ENCODE measurements around the gene F10.

Gene F10

DNA sequence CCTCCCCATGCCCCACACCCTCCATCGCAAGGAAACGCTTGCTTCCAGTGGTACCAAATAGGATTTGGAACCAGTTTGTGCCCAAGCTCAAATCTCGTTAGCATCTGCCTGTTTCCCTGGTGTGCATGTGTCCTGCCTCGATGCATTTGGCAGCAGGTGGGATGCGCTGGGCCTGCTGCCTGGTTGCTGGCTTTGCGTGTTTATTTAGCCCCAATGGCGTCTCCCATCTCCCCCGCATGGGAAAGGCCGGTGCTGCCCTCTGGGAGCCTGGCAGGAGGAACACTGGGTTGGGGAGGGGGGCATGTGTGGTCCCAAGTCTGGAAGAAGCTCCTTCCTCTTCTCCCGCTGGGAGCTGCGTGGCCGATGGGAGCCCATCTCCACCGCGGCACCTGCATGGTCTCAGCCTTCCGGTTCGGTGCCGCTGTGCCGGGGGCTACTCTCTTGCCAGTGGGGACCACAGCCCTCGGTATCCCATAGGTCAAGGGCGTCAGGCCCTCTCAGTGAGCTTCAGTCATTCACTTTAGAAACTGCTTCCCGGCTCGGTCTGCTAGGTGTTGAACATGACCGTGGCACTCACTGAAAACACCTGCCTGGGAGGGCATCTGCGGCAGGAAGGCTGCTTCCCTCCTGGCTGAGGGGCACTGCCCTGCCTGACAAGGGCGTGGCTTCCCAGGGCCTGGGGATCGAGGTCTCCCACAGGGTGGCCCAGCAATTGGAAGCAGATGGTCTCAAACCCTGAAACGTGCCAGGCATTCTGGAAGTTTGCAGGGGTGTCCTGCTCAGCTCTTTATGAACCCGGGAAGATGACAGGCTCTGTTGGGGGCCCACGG is 28.8 kb upstream of the F10 start:
- ChIA-PET CTCF (no interaction called here), POLR2A (no interaction called here)
- TF ChIP-seq CTBP1 (IDR thresholded peaks at IDR 0.05; ENCODE audit: borderline replicate concordance) (no peak), NFRKB (IDR thresholded peaks at IDR 0.05) (no peak), LEF1 (IDR thresholded peaks at IDR 0.05; ENCODE audit: borderline replicate concordance) (no peak), L3MBTL2 (conservative IDR thresholded peaks at IDR 0.05) (no peak), BHLHE40 (IDR thresholded peaks at IDR 0.05; ENCODE audit: borderline replicate concordance) (no peak), SUZ12 (IDR thresholded peaks at IDR 0.05) (no peak), ARNT (IDR thresholded peaks at IDR 0.05) (no peak), FOXM1 (IDR thresholded peaks at IDR 0.05; ENCODE audit: borderline replicate concordance) (no peak), FOXA1 (IDR thresholded peaks at IDR 0.05) (no peak), SP1 (IDR thresholded peaks at IDR 0.05) (no peak), ZNF384 (IDR thresholded peaks at IDR 0.05) (no peak), TARDBP (IDR thresholded peaks at IDR 0.05) (no peak), FOXK2 (IDR thresholded peaks at IDR 0.05) (no peak), HDGF (IDR thresholded peaks at IDR 0.05; ENCODE audit: borderline replicate concordance) (no peak), ELF4 (IDR thresholded peaks at IDR 0.05) (no peak)
- TF ChIP-seq, protein P1, sequence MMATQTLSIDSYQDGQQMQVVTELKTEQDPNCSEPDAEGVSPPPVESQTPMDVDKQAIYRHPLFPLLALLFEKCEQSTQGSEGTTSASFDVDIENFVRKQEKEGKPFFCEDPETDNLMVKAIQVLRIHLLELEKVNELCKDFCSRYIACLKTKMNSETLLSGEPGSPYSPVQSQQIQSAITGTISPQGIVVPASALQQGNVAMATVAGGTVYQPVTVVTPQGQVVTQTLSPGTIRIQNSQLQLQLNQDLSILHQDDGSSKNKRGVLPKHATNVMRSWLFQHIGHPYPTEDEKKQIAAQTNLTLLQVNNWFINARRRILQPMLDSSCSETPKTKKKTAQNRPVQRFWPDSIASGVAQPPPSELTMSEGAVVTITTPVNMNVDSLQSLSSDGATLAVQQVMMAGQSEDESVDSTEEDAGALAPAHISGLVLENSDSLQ (IDR thresholded peaks at IDR 0.05): no peak
- no peak for DNase-seq (ENCODE audit: extremely low spot score)

DNA sequence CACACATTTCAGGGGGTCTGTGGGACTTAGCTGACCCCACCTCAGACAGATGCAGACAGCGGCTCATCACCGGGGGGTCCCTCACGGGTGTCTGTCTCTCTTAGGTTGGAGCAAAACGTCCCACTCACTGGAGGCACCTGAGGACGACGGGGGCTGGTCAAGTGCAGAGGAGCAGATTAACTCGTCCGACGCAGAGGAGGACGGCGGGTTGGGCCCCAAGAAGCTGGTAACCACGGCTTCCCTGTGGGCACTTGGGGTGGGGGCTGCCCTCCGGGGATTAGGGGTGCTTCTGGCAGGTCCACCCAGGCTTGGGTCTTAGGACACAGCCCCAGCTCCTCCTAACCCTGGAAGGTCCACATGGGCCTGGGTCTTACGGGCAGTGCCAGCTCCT is 28.2 kb upstream of the F10 start:
- no peak for TF ChIP-seq ZNF384 (IDR thresholded peaks at IDR 0.05)
- TF ChIP-seq FOXM1 (IDR thresholded peaks at IDR 0.05; ENCODE audit: borderline replicate concordance): no peak
- TF ChIP-seq L3MBTL2 (conservative IDR thresholded peaks at IDR 0.05): no peak
- no peak for TF ChIP-seq SUZ12 (IDR thresholded peaks at IDR 0.05)
- TF ChIP-seq LEF1 (IDR thresholded peaks at IDR 0.05; ENCODE audit: borderline replicate concordance): no peak
- TF ChIP-seq HDGF (IDR thresholded peaks at IDR 0.05; ENCODE audit: borderline replicate concordance): no peak
- no peak for TF ChIP-seq FOXK2 (IDR thresholded peaks at IDR 0.05)
- TF ChIP-seq FOXA1 (IDR thresholded peaks at IDR 0.05): no peak
- no peak for TF ChIP-seq BHLHE40 (IDR thresholded peaks at IDR 0.05; ENCODE audit: borderline replicate concordance)
- TF ChIP-seq ARNT (IDR thresholded peaks at IDR 0.05): no peak
- no peak for TF ChIP-seq ELF4 (IDR thresholded peaks at IDR 0.05)
- TF ChIP-seq TARDBP (IDR thresholded peaks at IDR 0.05): no peak
- no peak for TF ChIP-seq CTBP1 (IDR thresholded peaks at IDR 0.05; ENCODE audit: borderline replicate concordance)
- TF ChIP-seq SP1 (IDR thresholded peaks at IDR 0.05): no peak
- TF ChIP-seq NFRKB (IDR thresholded peaks at IDR 0.05): no peak
- TF ChIP-seq, protein P1 (IDR thresholded peaks at IDR 0.05): no peak
- DNase-seq (ENCODE audit: extremely low spot score): no peak
- ChIA-PET CTCF (no interaction called here), POLR2A (no interaction called here)

DNA sequence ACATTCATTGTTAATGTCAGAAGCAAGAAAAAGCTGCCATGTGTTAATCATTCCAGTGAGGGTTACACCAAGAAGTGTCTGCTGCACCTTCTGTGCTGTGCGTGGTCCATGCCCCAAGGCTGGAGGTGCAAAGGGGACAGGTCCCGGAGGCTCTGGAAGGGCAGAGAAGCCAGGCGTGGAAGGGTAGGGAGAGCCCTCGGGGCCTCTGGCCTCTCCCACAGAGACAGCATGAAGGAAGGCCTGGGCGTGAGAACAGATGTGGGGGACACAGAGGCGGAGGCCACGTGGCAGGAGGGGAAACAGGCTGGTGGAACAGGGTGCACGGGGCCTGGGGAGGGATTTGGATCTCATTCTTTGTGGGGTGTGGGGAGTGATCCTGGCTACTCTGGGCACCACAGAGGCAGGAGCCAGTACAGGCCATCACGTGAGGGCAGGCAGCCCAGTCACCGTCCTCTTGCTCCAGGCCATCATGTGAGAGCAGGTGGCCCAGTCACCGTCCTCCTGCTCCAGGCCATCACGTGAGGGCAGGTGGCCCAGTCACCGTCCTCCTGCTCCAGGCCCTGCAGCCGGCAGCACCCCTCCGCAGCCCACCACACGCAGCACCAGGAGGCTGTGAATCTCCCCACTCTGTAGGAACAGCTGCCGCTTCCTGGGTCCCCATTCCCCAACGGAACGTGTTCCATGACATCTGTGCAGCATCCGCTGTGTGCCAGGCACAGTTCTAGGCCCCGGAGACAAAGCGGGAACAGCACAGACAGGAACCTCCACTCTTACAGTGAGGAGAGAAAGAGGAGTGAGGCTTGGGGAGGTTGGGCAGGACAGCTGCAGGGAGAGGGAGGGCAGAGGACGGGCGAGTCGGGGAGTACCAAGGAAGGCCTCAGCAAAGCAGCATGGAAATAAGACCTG is 27.2 kb upstream of the F10 start:
- no peak for DNase-seq (ENCODE audit: extremely low spot score)
- CTCF ChIA-PET: no interaction called here
- TF ChIP-seq FOXA1 (IDR thresholded peaks at IDR 0.05) (no peak), TARDBP (IDR thresholded peaks at IDR 0.05) (no peak), HDGF (IDR thresholded peaks at IDR 0.05; ENCODE audit: borderline replicate concordance) (no peak), LEF1 (IDR thresholded peaks at IDR 0.05; ENCODE audit: borderline replicate concordance) (no peak), NFRKB (IDR thresholded peaks at IDR 0.05) (no peak), L3MBTL2 (conservative IDR thresholded peaks at IDR 0.05) (no peak), ZNF384 (IDR thresholded peaks at IDR 0.05) (no peak), SUZ12 (IDR thresholded peaks at IDR 0.05) (no peak), ARNT (IDR thresholded peaks at IDR 0.05) (no peak), CTBP1 (IDR thresholded peaks at IDR 0.05; ENCODE audit: borderline replicate concordance) (no peak), BHLHE40 (IDR thresholded peaks at IDR 0.05; ENCODE audit: borderline replicate concordance) (no peak), FOXK2 (IDR thresholded peaks at IDR 0.05) (no peak), ELF4 (IDR thresholded peaks at IDR 0.05) (no peak), SP1 (IDR thresholded peaks at IDR 0.05) (no peak), FOXM1 (IDR thresholded peaks at IDR 0.05; ENCODE audit: borderline replicate concordance) (no peak)
- TF ChIP-seq, protein P1 (IDR thresholded peaks at IDR 0.05): no peak
- POLR2A ChIA-PET: no interaction called here

DNA sequence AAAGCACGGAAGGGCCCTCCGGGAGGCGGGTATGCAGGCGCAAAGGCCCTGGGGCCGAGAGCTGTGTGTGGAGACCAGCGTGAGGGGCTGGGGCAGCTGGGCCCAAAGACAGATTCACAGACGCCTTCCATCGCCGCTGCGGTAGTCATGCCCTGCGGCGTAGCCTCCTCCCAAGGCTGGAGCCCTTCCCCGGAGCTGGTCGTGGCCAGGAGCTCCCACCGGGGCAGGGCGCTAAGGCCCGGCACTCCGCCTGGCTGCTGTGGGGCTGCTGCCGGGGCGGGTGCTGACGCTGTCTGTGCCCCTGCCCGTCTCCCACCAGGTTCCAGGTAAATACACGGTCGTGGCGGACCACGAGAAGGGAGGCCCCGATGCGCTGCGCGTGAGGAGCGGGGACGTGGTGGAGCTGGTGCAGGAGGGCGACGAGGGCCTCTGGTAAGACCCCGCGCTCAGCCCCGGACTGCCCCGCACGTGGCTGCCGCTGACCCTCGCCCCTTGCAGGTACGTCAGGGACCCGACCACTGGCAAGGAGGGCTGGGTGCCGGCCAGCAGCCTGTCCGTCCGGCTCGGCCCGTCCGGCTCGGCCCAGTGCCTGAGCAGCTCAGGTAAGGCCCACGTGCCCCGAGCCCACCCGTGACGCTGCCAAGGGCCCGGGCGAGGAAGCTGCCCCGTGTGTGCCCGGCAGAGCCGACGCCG is 26.4 kb upstream of the F10 start:
- TF ChIP-seq SUZ12 (IDR thresholded peaks at IDR 0.05) (no peak), SP1 (IDR thresholded peaks at IDR 0.05) (no peak), ARNT (IDR thresholded peaks at IDR 0.05) (no peak), FOXM1 (IDR thresholded peaks at IDR 0.05; ENCODE audit: borderline replicate concordance) (no peak), LEF1 (IDR thresholded peaks at IDR 0.05; ENCODE audit: borderline replicate concordance) (no peak), NFRKB (IDR thresholded peaks at IDR 0.05) (no peak), HDGF (IDR thresholded peaks at IDR 0.05; ENCODE audit: borderline replicate concordance) (no peak), FOXA1 (IDR thresholded peaks at IDR 0.05) (no peak)
- DNase-seq (ENCODE audit: extremely low spot score): no peak
- ChIA-PET CTCF (no interaction called here), POLR2A (no interaction called here)

All from HEK293T (cell line).